Liver (tissue), 9 donors: ENCODE results near the gene KAT7. TPM values are rescaled to one million over a fixed set of nuclear protein-coding genes. Genes with fewer than 3 reads are reported as not detected.

Experiments
- DNase-seq: peaks from one replicate; pipeline ENCODE4 v3.0.0-alpha.2; 2017; ENCODE audit warnings: low spot score
- H3K27ac ChIP-seq, 2 donors: one replicate each; pipeline ENCODE4 v1.7.0; 2013; ENCODE audit warnings: inconsistent platforms in 2 of 2, low read length in 2 of 2, control low read depth in 1 of 2, low read depth in 1 of 2, mild to moderate bottlenecking in 1 of 2
- H3K27me3 ChIP-seq, 4 donors: one replicate each; pipeline versions ENCODE4 v1.6.1 to v1.7.0; 2013; ENCODE audit warnings: low read length in 3 of 4, inconsistent platforms in 1 of 4, mild to moderate bottlenecking in 1 of 4, moderate library complexity in 1 of 4; ENCODE audit not compliant: control insufficient read depth in 4 of 4, insufficient read depth in 4 of 4
- H3K36me3 ChIP-seq, 4 donors: one replicate each; pipeline versions ENCODE4 v1.6.1 to v1.7.0; 2013; ENCODE audit warnings: low read length in 3 of 4, mild to moderate bottlenecking in 3 of 4, low read depth in 1 of 4, moderate library complexity in 1 of 4; ENCODE audit not compliant: control insufficient read depth in 4 of 4, insufficient read depth in 3 of 4
- H3K4me1 ChIP-seq, 4 donors: one replicate each; pipeline versions ENCODE4 v1.6.1 to v1.7.0; 2013; ENCODE audit warnings: low read length in 3 of 4, mild to moderate bottlenecking in 3 of 4, moderate library complexity in 1 of 4; ENCODE audit not compliant: control insufficient read depth in 4 of 4, insufficient read depth in 4 of 4
- H3K4me3 ChIP-seq, 3 donors: one replicate each; pipeline versions ENCODE4 v1.6.1 to v1.7.0; 2013; ENCODE audit warnings: low read length in 3 of 3, control low read depth in 1 of 3, low read depth in 1 of 3, mild to moderate bottlenecking in 1 of 3
- H3K9ac ChIP-seq, 2 donors: one replicate each; pipeline ENCODE4 v1.7.0; 2013; ENCODE audit warnings: low read length in 2 of 2, mild to moderate bottlenecking in 2 of 2, moderate library complexity in 2 of 2, control low read depth in 1 of 2, low read depth in 1 of 2
- H3K9me3 ChIP-seq, 4 donors: one replicate each; pipeline versions ENCODE4 v1.6.1 to v1.7.0; 2013; ENCODE audit warnings: low read length in 3 of 4; ENCODE audit not compliant: control insufficient read depth in 4 of 4
- ATF3 ChIP-seq: IDR thresholded peaks from 2 replicates; pipeline ENCODE4 v1.6.1; 2016; ENCODE audit warnings: antibody characterized with exemption
- CTCF ChIP-seq: fragments of 150-350 bp; IDR thresholded peaks from 2 replicates; pipeline ENCODE4 v1.5.1; 2017; ENCODE audit warnings: improper control_type of control experiment, low read depth, low read length; ENCODE audit not compliant: missing input control
- EGR1 ChIP-seq, 2 donors: IDR thresholded peaks; 2 replicates each; pipeline ENCODE4 v1.6.1; 2016 to 2018; ENCODE audit warnings: antibody characterized with exemption in 2 of 2, low read depth in 2 of 2
- FOXA1 ChIP-seq: IDR thresholded peaks from 2 replicates; pipeline ENCODE4 v1.6.1; 2016; ENCODE audit warnings: antibody characterized with exemption
- FOXA2 ChIP-seq: IDR thresholded peaks from 2 replicates; pipeline ENCODE4 v1.6.1; 2016; ENCODE audit warnings: antibody characterized with exemption
- GABPA ChIP-seq, 2 donors: IDR thresholded peaks in 1 of 2; conservative IDR thresholded peaks in 1 of 2; 2 replicates each; pipeline ENCODE4 v1.6.1; 2016; ENCODE audit warnings: antibody characterized with exemption in 2 of 2, mild to moderate bottlenecking in 1 of 2, moderate library complexity in 1 of 2
- HNF4A ChIP-seq, 2 donors: conservative IDR thresholded peaks; 2 replicates each; pipeline ENCODE4 v1.6.1; 2016; ENCODE audit warnings: antibody characterized with exemption in 2 of 2, mild to moderate bottlenecking in 2 of 2
- HNF4G ChIP-seq: IDR thresholded peaks from 2 replicates; pipeline ENCODE4 v1.6.1; 2016; ENCODE audit warnings: antibody characterized with exemption
- JUND ChIP-seq, 2 donors: IDR thresholded peaks; 2 replicates each; pipeline ENCODE4 v1.6.1; 2016; ENCODE audit warnings: antibody characterized with exemption in 2 of 2
- MAX ChIP-seq: IDR thresholded peaks from 2 replicates; pipeline ENCODE4 v1.6.1; 2016; ENCODE audit warnings: antibody characterized with exemption
- NR2F2 ChIP-seq: IDR thresholded peaks from 2 replicates; pipeline ENCODE4 v1.6.1; 2016; ENCODE audit warnings: antibody characterized with exemption
- RAD21 ChIP-seq, 2 donors: IDR thresholded peaks; 2 replicates each; pipeline ENCODE4 v1.6.1; 2016; ENCODE audit warnings: antibody characterized with exemption in 2 of 2, mild to moderate bottlenecking in 2 of 2
- REST ChIP-seq: IDR thresholded peaks from 2 replicates; pipeline ENCODE4 v1.6.1; 2016; ENCODE audit warnings: antibody characterized with exemption, mild to moderate bottlenecking
- RXRA ChIP-seq, 2 donors: IDR thresholded peaks; 2 replicates each; pipeline ENCODE4 v1.6.1; 2017 to 2018; ENCODE audit warnings: antibody characterized with exemption in 2 of 2, mild to moderate bottlenecking in 1 of 2
- SP1 ChIP-seq: IDR thresholded peaks from 2 replicates; pipeline ENCODE4 v1.6.1; 2018; ENCODE audit warnings: antibody characterized with exemption, mild to moderate bottlenecking
- TAF1 ChIP-seq: conservative IDR thresholded peaks from 2 replicates; pipeline ENCODE4 v1.6.1; 2016; ENCODE audit warnings: antibody characterized with exemption, mild to moderate bottlenecking
- YY1 ChIP-seq: IDR thresholded peaks from 2 replicates; pipeline ENCODE4 v1.6.1; 2016; ENCODE audit warnings: antibody characterized with exemption, mild to moderate bottlenecking
- ZBTB33 ChIP-seq: IDR thresholded peaks from 2 replicates; pipeline ENCODE4 v1.6.1; 2016; ENCODE audit warnings: antibody characterized with exemption
- WGBS: extraction: QIAGEN DNeasy Blood & Tissue Kit; methylation state at CpG from one replicate; pipeline ENCODE4 v1.1.7; 2013; 5-methylcytosine and 5-hydroxymethylcytosine counted together
- polyA plus RNA-seq, 2 donors: library from polyadenylated mRNA; stranded (reverse) in 1 of 2; unstranded in 1 of 2; fragments of 200-250 nt in 1 of 2; fragments of >200 nt in 1 of 2; fragmentation: Nextera tagmentation in 1 of 2; extraction: Ambion mirVana in 1 of 2; gene quantifications; one replicate each; pipeline versions ENCODE4 v1.2.1 to v1.2.3, GENCODE V29; 2013 to 2015
- total RNA-seq, 2 donors: library from RNA; depleted of rRNA; stranded (reverse); fragments of >200 nt; gene quantifications; one replicate each; pipeline ENCODE4 v1.2.3, GENCODE V29; 2014
- donor health status: healthy.
- donor health status: healthy.
- donor health status: healthy.
- donor health status: healthy.
- donor health status: healthy.

Gene KAT7
- total and polyA plus RNA-seq, 4 donors, result 6.1 to 24.2 (median 12.6) TPM

- no peak for TF ChIP-seq FOXA2
- TF ChIP-seq JUND (IDR thresholded peaks at IDR 0.05), result no peak
- no peak for TF ChIP-seq REST
- TF ChIP-seq TAF1, result no peak
- TF ChIP-seq HNF4G, result no peak
- TF ChIP-seq CTCF, result no peak
- TF ChIP-seq RAD21 (IDR thresholded peaks at IDR 0.05), result no peak
- no peak for TF ChIP-seq FOXA1
- TF ChIP-seq RXRA (IDR thresholded peaks at IDR 0.05), result no peak
- no peak for TF ChIP-seq YY1
- TF ChIP-seq GABPA (IDR thresholded peaks at IDR 0.05 in 1 of 2, conservative IDR thresholded peaks at IDR 0.05 in 1 of 2), result no peak
- no peak for TF ChIP-seq ZBTB33
- TF ChIP-seq MAX, result no peak
- no peak for TF ChIP-seq ATF3
- TF ChIP-seq HNF4A (conservative IDR thresholded peaks at IDR 0.05), result no peak
- TF ChIP-seq SP1, result no peak
- TF ChIP-seq EGR1 (IDR thresholded peaks at IDR 0.05; ENCODE audit: low read depth in 2 of 2), result no peak
- no peak for TF ChIP-seq NR2F2
- Histone ChIP-seq H3K9ac (no peak overlapping the region), H3K4me3 (peak overlapping the region; percentile 30 to 66 (median 41)), H3K36me3 (peaks cover 2 to 23% (median 13%) of the 10 kb centered on the region in 4 donors), H3K27ac (no peak overlapping the region), H3K4me1 (peaks cover 3 to 25% (median 20%) of the 10 kb centered on the region in 4 donors), H3K9me3 (no peaks in the 10 kb centered on the region), H3K27me3 (no peaks in the 10 kb centered on the region)
- DNase-seq, result no peak
- WGBS, result 5% methylated on average over 17 of the region's 17 CpGs
Observed at GRCh38 chr17:49789243-49789578, 730 bp downstream of the KAT7 start.

- H3K27ac ChIP-seq, result no peak overlapping the region
- no peaks in the 10 kb centered on the region for H3K9me3 ChIP-seq
- H3K4me1 ChIP-seq, result peaks cover 3 to 18% (median 14%) of the 10 kb centered on the region in 4 donors
- DNase-seq, result no peak
- no peak overlapping the region for H3K9ac ChIP-seq
- no peaks in the 10 kb centered on the region for H3K27me3 ChIP-seq
- TF ChIP-seq YY1 (no peak), RXRA (IDR thresholded peaks at IDR 0.05) (no peak), TAF1 (no peak), JUND (IDR thresholded peaks at IDR 0.05) (no peak), GABPA (IDR thresholded peaks at IDR 0.05 in 1 of 2, conservative IDR thresholded peaks at IDR 0.05 in 1 of 2) (no peak)
- WGBS, result 98% methylated on average over 3 of the region's 3 CpGs
- peaks cover 4 to 45% (median 32%) of the 10 kb centered on the region in 4 donors for H3K36me3 ChIP-seq
- no peak overlapping the region for H3K4me3 ChIP-seq
Observed at GRCh38 chr17:49793309-49793708, 4.8 kb downstream of the KAT7 start.
